GM19372 (cell line): ENCODE data around the gene SORCS2.
A peak's percentile ranks its signal among the peaks of the same experiment; 100 is the strongest.

Experiments
- ATAC-seq: cut with Tn5 transposase; IDR thresholded peaks from one replicate; pipeline ENCODE4 v1.9.1; 2021; ENCODE audit warnings: mild to moderate bottlenecking, low read depth, moderate library complexity; ENCODE audit not compliant: unreplicated experiment

SORCS2 gene

DNA sequence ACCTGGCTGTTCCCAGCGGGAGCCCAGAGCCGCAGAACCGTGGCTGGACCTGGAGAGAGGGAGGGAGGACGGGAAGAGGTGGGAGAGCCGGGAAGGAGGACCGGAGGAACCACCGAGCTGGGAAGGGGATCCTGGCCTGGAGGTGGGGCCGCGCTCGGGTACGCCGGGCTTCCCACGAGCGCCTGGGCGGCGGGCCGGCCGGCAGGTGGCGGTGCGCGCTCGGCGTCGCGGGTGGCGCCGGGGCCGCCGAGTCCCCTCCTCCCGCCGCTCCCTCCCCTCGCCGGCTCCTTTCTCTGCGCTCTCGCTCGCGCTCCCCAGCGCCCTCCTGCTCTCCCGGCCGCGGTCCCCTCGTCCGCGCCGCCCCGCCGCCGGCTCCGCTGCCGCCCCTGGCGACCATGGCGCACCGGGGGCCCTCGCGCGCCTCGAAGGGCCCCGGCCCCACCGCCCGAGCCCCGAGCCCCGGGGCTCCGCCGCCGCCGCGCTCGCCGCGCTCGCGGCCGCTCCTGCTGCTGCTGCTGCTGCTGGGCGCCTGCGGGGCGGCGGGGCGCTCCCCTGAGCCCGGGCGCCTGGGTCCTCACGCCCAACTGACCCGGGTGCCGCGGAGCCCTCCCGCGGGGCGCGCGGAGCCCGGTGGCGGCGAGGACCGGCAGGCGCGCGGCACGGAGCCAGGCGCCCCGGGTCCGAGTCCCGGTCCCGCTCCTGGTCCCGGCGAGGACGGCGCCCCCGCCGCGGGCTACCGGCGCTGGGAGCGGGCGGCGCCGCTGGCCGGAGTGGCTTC is at the start of gene SORCS2:
TSS of gene SORCS2 (plus strand) at position 287 of the 778 bp plus-strand sequence.
- ATAC-seq: peak; percentile 82

DNA sequence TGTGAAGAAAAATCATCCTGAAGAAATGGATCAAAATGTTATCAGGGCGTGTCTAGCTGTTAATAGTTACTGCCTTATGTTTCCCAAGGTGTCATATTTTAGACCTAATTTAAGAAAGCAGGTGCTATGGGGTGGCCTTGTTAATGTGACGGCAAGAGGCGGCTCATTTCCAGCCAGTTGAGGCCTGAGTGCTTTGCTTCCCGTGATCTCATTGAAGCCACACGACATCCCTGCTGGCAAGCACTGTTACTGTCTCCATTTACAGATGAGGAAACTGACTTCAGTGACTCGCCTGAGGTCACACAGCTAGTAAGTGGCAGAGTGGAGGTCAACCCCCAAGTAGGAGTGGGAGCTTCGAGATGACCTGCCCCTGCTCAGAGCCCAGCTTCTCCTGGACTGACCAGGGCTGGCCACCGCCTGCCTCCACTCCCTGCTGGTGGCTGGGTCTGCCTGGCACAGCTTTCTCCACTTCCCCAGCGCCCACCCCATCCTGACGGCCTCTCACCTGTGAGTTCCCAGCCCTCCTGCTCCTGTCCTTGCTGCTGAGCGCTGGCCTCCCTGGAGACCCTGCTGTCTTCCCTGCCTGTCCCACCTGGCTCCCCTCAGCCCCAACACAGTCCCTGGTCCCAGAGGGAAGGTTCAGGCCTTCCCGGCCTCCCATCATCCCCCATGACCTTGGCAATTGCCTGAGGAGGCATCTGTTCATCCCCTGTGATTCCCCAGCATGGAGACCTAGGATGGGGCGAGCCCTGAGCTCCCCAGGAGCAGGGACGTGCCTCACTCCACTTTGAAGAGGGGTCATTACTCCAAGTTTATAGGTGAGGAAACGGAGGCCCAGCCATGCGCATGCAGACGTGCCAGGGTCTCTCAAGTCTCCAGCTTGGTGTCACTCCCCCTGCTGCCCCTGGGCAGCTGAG is 47.7 kb upstream of the SORCS2 start:
- no peak for ATAC-seq

- ATAC-seq: no peak
Measured at GRCh38 chr4:7145291-7145934, 46.9 kb upstream of the SORCS2 start.

- ATAC-seq: no peak
Measured at GRCh38 chr4:7146059-7146785, 46.1 kb upstream of the SORCS2 start.

DNA sequence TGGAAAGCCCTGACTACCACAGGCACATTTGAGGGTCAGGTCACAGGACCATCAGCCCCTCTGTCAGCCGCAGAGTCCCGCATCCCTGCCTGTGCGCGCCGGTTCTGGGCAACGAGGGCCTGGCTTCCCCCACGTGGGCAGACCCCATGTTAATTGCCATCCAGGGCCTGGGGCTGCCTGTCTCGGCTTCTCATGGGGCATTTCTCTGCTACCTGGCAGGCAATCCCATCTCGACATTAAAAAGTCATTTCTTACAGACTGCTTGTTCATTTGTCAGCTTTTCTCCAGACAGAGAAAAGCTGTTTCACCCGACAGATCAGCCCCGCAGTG is 45.6 kb upstream of the SORCS2 start:
- no peak for ATAC-seq

DNA sequence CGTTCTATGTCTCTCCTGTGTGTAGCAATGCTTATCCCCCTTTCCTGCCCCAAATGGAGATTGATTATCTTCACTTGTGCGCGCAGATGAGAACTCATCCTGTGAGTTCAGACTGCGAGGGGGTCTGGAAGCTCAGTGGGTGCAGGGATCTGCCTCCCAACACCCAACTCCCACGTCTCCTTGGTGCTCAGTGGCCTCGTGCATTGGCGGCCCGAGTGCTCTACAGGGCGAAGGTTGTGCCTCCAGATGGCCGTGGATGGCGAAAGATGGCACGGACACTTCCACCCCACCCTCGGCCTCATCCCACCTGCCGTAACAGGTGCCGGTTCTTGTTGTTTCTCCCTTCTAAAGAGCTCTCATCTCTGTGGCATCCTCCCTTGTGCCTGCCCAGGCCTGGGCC is 45.1 kb upstream of the SORCS2 start:
- ATAC-seq: no peak

GRCh38 chr4:7147661-7148310 is 44.6 kb upstream of the SORCS2 start:
- ATAC-seq: no peak

GRCh38 chr4:7148337-7148736 is 44.0 kb upstream of the SORCS2 start:
- ATAC-seq: no peak

DNA sequence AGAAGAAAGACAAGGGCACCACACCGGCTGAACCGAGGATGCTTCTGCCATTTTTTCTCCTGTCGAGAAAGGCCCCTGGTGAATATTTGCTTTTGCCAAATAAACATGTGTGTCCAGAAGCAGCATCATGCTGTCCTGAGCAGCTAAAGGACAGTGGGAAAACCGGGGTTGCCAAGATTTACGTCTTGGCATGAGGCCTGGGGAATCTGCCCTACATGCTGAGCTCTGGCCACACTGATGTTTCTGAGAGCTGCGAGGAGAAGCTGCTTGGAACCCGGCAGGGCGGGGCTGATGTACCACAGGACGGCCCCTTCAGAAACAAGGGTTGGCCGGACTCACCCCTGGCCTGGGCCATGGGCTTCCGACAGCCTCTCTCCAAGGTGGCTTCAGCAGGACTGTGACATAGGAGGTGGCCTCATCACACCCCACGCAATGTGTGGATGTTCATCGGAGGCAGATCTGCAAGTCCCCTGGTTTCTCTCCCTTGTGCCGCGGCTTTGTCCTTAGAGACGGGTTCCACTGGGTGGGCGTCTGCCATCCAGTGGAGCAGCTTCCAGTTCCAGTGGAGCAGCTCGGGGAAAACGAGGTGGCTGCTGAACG is 42.2 kb upstream of the SORCS2 start:
- ATAC-seq: no peak

DNA sequence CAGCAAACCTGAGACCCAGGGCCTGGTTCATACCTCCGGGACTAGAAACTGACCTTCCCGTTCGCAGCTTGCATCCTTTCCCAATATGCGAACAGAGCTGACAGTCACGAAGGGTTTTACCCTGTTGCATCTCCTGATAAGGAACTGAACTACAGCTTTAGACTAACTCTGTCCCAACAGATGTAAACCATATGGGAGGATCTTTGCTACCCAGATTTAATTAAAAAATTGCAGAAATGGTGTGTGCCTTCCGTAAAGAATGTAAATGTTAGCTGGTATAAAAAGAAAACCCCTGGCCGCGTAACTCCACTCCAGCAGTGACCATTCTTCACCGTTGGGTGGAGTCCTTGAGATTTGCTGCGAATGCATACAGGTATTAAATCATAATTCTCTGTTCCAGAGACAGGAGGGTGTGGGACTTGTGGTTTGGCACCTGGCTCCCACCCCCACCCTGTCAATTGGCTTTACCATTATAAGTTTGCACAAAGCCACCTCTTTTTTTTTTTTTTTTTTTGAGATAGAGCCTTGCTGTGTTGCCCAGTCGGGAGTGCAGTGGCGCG is 40.6 kb upstream of the SORCS2 start:
- ATAC-seq: no peak

- ATAC-seq: no peak
Measured at GRCh38 chr4:7153711-7154110, 38.6 kb upstream of the SORCS2 start.

- ATAC-seq: no peak
Measured at GRCh38 chr4:7154351-7154981, 37.9 kb upstream of the SORCS2 start.

GRCh38 chr4:7155590-7156071 is 36.7 kb upstream of the SORCS2 start:
- ATAC-seq: no peak

- no peak for ATAC-seq
Measured at GRCh38 chr4:7156328-7156727, 36.0 kb upstream of the SORCS2 start.

GRCh38 chr4:7156761-7157488 is 35.4 kb upstream of the SORCS2 start:
- no peak for ATAC-seq

- ATAC-seq: no peak
Measured at GRCh38 chr4:7157666-7158065, 34.7 kb upstream of the SORCS2 start.

DNA sequence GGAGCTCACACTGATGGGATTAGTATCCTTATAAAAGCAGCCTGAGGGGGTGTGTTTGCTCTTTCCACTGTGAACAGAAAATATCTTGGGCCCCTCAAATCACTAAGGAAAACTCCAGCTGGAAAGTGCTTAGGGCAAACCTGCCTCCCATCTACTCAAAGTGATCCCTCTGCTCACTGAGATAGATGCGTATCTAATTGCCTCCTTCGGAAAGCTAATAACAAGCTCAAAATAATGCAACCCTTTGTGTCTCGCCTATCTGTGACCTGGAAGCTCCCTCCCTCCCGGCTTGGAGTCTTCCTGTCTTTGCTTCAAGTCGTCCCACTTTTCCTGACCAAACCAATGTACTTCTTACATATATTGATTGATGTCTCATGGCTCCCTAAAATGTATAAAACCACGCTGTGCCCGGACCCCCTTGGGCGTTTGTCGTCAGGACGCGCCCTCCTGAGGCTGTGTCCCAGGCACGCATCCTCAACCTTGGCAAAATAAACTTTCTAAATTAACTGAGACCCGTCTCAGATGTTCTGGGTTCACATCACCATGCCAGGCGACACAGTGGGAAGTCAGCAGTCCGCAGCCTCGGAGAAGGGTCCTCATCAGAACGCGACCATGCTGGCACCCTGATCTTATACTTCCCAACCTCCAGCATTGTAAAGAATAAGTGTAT is 34.1 kb upstream of the SORCS2 start:
- ATAC-seq: no peak

DNA sequence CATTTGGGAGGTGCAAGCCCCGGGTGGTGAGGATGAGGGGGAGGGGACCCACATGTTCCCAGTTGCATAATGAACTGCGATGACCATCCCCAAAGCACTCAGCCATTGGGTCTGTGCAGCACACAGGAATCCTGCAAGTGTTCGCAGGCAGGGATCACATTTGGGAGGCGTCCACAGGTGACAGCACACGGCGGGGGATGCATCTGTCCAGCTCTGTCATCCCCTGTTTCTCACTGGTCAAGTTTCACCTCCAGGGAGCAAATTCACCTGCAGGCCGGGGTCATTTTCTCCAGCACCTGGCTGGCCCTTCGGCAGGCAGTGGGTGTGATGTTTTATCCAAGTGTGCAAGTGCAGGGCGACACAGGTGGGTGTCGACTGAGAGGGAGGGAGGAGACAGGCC is 33.3 kb upstream of the SORCS2 start:
- no peak for ATAC-seq
